Liver (tissue), 9 donors: ENCODE measurements around the gene NBEAL2. TPM values are rescaled to one million over a fixed set of nuclear protein-coding genes. Genes with fewer than 3 reads are reported as not detected.
A peak's percentile ranks its signal among the peaks of the same experiment; 100 is the strongest.

ENCODE experiments used
- DNase-seq: peaks from one replicate; pipeline ENCODE4 v3.0.0-alpha.2; 2017; ENCODE audit warnings: low spot score
- H3K27ac ChIP-seq, 2 donors: one replicate each; pipeline ENCODE4 v1.7.0; 2013; ENCODE audit warnings: inconsistent platforms in 2 of 2, low read length in 2 of 2, control low read depth in 1 of 2, low read depth in 1 of 2, mild to moderate bottlenecking in 1 of 2
- H3K27me3 ChIP-seq, 4 donors: one replicate each; pipeline versions ENCODE4 v1.6.1 to v1.7.0; 2013; ENCODE audit warnings: low read length in 3 of 4, inconsistent platforms in 1 of 4, mild to moderate bottlenecking in 1 of 4, moderate library complexity in 1 of 4; ENCODE audit not compliant: control insufficient read depth in 4 of 4, insufficient read depth in 4 of 4
- H3K36me3 ChIP-seq, 4 donors: one replicate each; pipeline versions ENCODE4 v1.6.1 to v1.7.0; 2013; ENCODE audit warnings: low read length in 3 of 4, mild to moderate bottlenecking in 3 of 4, low read depth in 1 of 4, moderate library complexity in 1 of 4; ENCODE audit not compliant: control insufficient read depth in 4 of 4, insufficient read depth in 3 of 4
- H3K4me1 ChIP-seq, 4 donors: one replicate each; pipeline versions ENCODE4 v1.6.1 to v1.7.0; 2013; ENCODE audit warnings: low read length in 3 of 4, mild to moderate bottlenecking in 3 of 4, moderate library complexity in 1 of 4; ENCODE audit not compliant: control insufficient read depth in 4 of 4, insufficient read depth in 4 of 4
- H3K4me3 ChIP-seq, 3 donors: one replicate each; pipeline versions ENCODE4 v1.6.1 to v1.7.0; 2013; ENCODE audit warnings: low read length in 3 of 3, control low read depth in 1 of 3, low read depth in 1 of 3, mild to moderate bottlenecking in 1 of 3
- H3K9ac ChIP-seq, 2 donors: one replicate each; pipeline ENCODE4 v1.7.0; 2013; ENCODE audit warnings: low read length in 2 of 2, mild to moderate bottlenecking in 2 of 2, moderate library complexity in 2 of 2, control low read depth in 1 of 2, low read depth in 1 of 2
- H3K9me3 ChIP-seq, 4 donors: one replicate each; pipeline versions ENCODE4 v1.6.1 to v1.7.0; 2013; ENCODE audit warnings: low read length in 3 of 4; ENCODE audit not compliant: control insufficient read depth in 4 of 4
- EGR1 ChIP-seq, 2 donors: IDR thresholded peaks; 2 replicates each; pipeline ENCODE4 v1.6.1; 2016 to 2018; ENCODE audit warnings: antibody characterized with exemption in 2 of 2, low read depth in 2 of 2
- GABPA ChIP-seq, 2 donors: IDR thresholded peaks in 1 of 2; conservative IDR thresholded peaks in 1 of 2; 2 replicates each; pipeline ENCODE4 v1.6.1; 2016; ENCODE audit warnings: antibody characterized with exemption in 2 of 2, mild to moderate bottlenecking in 1 of 2, moderate library complexity in 1 of 2
- HNF4A ChIP-seq, 2 donors: conservative IDR thresholded peaks; 2 replicates each; pipeline ENCODE4 v1.6.1; 2016; ENCODE audit warnings: antibody characterized with exemption in 2 of 2, mild to moderate bottlenecking in 2 of 2
- JUND ChIP-seq, 2 donors: IDR thresholded peaks; 2 replicates each; pipeline ENCODE4 v1.6.1; 2016; ENCODE audit warnings: antibody characterized with exemption in 2 of 2
- NR2F2 ChIP-seq: IDR thresholded peaks from 2 replicates; pipeline ENCODE4 v1.6.1; 2016; ENCODE audit warnings: antibody characterized with exemption
- RXRA ChIP-seq, 2 donors: IDR thresholded peaks; 2 replicates each; pipeline ENCODE4 v1.6.1; 2017 to 2018; ENCODE audit warnings: antibody characterized with exemption in 2 of 2, mild to moderate bottlenecking in 1 of 2
- SP1 ChIP-seq: IDR thresholded peaks from 2 replicates; pipeline ENCODE4 v1.6.1; 2018; ENCODE audit warnings: antibody characterized with exemption, mild to moderate bottlenecking
- YY1 ChIP-seq: IDR thresholded peaks from 2 replicates; pipeline ENCODE4 v1.6.1; 2016; ENCODE audit warnings: antibody characterized with exemption, mild to moderate bottlenecking
- WGBS: extraction: QIAGEN DNeasy Blood & Tissue Kit; methylation state at CpG from one replicate; pipeline ENCODE4 v1.1.7; 2013; 5-methylcytosine and 5-hydroxymethylcytosine counted together
- polyA plus RNA-seq, 2 donors: library from polyadenylated mRNA; stranded (reverse) in 1 of 2; unstranded in 1 of 2; fragments of 200-250 nt in 1 of 2; fragments of >200 nt in 1 of 2; fragmentation: Nextera tagmentation in 1 of 2; extraction: Ambion mirVana in 1 of 2; gene quantifications; one replicate each; pipeline versions ENCODE4 v1.2.1 to v1.2.3, GENCODE V29; 2013 to 2015
- total RNA-seq, 2 donors: library from RNA; depleted of rRNA; stranded (reverse); fragments of >200 nt; gene quantifications; one replicate each; pipeline ENCODE4 v1.2.3, GENCODE V29; 2014
- TF ChIP-seq, protein P1 (sequence below): IDR thresholded peaks from 2 replicates; pipeline ENCODE4 v1.6.1; 2016; ENCODE audit warnings: antibody characterized with exemption
- TF ChIP-seq, protein P2 (sequence below): IDR thresholded peaks from 2 replicates; pipeline ENCODE4 v1.6.1; 2016; ENCODE audit warnings: antibody characterized with exemption, mild to moderate bottlenecking
- donor health status: healthy.
- donor health status: healthy.
- donor health status: healthy.
- donor health status: healthy.
- donor health status: healthy.

The NBEAL2 gene
- total and polyA plus RNA-seq, 4 donors, result 2.0 to 20.7 (median 7.6) TPM

DNA sequence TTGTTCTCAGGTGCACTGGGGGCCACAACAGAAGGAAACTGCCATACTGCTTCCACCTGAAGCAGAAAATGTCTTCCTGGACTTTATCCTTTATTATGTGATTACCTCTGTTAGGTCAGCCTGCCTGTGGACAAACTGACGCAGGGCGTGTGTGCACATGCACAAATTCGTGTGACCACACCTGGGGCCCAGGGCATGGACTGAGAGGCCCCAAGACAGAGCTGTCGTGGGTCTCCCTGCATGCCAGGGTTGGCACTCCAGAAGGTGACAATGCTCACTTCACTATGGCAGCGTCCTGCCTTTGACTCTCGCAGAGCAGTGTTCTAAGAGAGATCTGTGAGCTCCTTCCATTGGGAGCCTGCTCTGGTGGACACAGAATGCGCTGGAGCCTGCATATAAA lies 37.4 kb upstream of the NBEAL2 start:
- H3K27me3 ChIP-seq, result no peaks in the 10 kb centered on the region
- H3K4me3 ChIP-seq, result no peak overlapping the region
- no peak for DNase-seq
- no peak for TF ChIP-seq NR2F2
- TF ChIP-seq, protein P1, sequence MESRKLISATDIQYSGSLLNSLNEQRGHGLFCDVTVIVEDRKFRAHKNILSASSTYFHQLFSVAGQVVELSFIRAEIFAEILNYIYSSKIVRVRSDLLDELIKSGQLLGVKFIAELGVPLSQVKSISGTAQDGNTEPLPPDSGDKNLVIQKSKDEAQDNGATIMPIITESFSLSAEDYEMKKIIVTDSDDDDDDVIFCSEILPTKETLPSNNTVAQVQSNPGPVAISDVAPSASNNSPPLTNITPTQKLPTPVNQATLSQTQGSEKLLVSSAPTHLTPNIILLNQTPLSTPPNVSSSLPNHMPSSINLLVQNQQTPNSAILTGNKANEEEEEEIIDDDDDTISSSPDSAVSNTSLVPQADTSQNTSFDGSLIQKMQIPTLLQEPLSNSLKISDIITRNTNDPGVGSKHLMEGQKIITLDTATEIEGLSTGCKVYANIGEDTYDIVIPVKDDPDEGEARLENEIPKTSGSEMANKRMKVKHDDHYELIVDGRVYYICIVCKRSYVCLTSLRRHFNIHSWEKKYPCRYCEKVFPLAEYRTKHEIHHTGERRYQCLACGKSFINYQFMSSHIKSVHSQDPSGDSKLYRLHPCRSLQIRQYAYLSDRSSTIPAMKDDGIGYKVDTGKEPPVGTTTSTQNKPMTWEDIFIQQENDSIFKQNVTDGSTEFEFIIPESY, result no peak
- H3K36me3 ChIP-seq, result peaks cover 4 to 20% (median 7%) of the 10 kb centered on the region in 4 donors
- H3K9me3 ChIP-seq, result no peaks in the 10 kb centered on the region
- no peak overlapping the region for H3K9ac ChIP-seq
- peaks cover 20 to 49% (median 32%) of the 10 kb centered on the region in 4 donors for H3K4me1 ChIP-seq
- no peak overlapping the region for H3K27ac ChIP-seq
- WGBS, result 89% methylated on average over 7 of the region's 7 CpGs

DNA sequence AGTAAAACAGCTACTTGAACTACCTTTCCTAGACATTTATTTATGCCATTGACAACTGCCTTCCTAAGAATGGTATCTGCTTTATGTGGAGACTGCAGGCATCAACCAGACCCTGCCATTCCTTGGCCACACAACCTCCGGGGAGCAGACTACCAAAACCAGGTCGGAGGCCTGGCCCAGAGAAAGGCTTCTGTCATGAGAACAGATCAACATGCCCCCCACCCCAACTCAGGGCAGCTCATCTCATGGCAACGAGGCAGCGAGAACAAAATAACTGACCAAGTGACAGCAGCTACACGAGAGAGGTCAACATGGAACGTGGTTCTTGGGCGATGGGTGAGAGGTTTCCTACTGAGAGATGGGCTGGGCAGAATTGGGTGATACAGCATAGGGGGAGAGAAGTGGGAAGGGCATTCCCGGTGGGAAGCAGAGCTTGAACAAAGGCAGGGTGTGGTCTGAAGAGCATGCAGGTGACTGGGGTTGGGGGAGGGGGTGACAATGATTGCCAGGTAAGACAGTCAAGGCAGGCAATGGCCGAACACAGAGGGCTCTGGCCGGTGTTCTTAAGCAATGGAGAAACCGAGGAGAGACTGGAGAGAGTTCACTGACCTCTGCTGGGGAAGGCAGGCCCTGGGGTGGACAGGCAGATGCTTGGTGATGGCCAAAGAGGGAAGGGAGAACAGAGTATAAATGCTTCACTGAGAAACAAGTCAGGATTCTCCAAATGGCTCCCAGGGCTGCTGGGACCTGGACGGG lies 36.8 kb upstream of the NBEAL2 start:
- TF ChIP-seq YY1 (no peak), EGR1 (IDR thresholded peaks at IDR 0.05; ENCODE audit: low read depth in 2 of 2) (no peak)
- Histone ChIP-seq H3K4me3 (no peak overlapping the region), H3K4me1 (peaks cover 24 to 55% (median 37%) of the 10 kb centered on the region in 4 donors), H3K9me3 (no peaks in the 10 kb centered on the region), H3K9ac (no peak overlapping the region), H3K36me3 (peaks cover 4 to 16% (median 7%) of the 10 kb centered on the region in 4 donors), H3K27me3 (no peaks in the 10 kb centered on the region), H3K27ac (peak overlapping the region in 1 of 2 donors; percentile 42)
- no peak for DNase-seq
- 86% methylated on average over 12 of the region's 12 CpGs for WGBS

GRCh38 chr3:46943237-46944187 lies 36.0 kb upstream of the NBEAL2 start:
- H3K9me3 ChIP-seq, result no peaks in the 10 kb centered on the region
- H3K9ac ChIP-seq, result no peak overlapping the region
- H3K4me1 ChIP-seq, result peaks cover 32 to 63% (median 43%) of the 10 kb centered on the region in 4 donors
- peak overlapping the region; percentile 49 to 65 for H3K27ac ChIP-seq
- H3K4me3 ChIP-seq, result no peak overlapping the region
- TF ChIP-seq HNF4A (conservative IDR thresholded peaks at IDR 0.05) (peak in 1 of 2 donors; percentile 21), SP1 (peak; percentile 35), GABPA (IDR thresholded peaks at IDR 0.05 in 1 of 2, conservative IDR thresholded peaks at IDR 0.05 in 1 of 2) (no peak), RXRA (IDR thresholded peaks at IDR 0.05) (peak in 1 of 2 donors; percentile 53), JUND (IDR thresholded peaks at IDR 0.05) (no peak)
- TF ChIP-seq, protein P2, sequence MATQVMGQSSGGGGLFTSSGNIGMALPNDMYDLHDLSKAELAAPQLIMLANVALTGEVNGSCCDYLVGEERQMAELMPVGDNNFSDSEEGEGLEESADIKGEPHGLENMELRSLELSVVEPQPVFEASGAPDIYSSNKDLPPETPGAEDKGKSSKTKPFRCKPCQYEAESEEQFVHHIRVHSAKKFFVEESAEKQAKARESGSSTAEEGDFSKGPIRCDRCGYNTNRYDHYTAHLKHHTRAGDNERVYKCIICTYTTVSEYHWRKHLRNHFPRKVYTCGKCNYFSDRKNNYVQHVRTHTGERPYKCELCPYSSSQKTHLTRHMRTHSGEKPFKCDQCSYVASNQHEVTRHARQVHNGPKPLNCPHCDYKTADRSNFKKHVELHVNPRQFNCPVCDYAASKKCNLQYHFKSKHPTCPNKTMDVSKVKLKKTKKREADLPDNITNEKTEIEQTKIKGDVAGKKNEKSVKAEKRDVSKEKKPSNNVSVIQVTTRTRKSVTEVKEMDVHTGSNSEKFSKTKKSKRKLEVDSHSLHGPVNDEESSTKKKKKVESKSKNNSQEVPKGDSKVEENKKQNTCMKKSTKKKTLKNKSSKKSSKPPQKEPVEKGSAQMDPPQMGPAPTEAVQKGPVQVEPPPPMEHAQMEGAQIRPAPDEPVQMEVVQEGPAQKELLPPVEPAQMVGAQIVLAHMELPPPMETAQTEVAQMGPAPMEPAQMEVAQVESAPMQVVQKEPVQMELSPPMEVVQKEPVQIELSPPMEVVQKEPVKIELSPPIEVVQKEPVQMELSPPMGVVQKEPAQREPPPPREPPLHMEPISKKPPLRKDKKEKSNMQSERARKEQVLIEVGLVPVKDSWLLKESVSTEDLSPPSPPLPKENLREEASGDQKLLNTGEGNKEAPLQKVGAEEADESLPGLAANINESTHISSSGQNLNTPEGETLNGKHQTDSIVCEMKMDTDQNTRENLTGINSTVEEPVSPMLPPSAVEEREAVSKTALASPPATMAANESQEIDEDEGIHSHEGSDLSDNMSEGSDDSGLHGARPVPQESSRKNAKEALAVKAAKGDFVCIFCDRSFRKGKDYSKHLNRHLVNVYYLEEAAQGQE, result no peak
- WGBS, result 53% methylated on average over 12 of the region's 12 CpGs
- no peak for DNase-seq
- H3K36me3 ChIP-seq, result peaks cover 4 to 16% (median 7%) of the 10 kb centered on the region in 4 donors
- H3K27me3 ChIP-seq, result no peaks in the 10 kb centered on the region
